Activated CD8-positive, alpha-beta memory T cell treated with anti-CD3 and anti-CD28 coated beads, Interleukin-2, amount 50 U/mL, for 1 hour (primary cell): ENCODE measurements around the gene ZNF562.

Experiments
- DNase-seq: peaks from one replicate; pipeline ENCODE4 v3.0.0-alpha.2; 2020; ENCODE audit errors: extremely low read depth

ZNF562 gene

DNA sequence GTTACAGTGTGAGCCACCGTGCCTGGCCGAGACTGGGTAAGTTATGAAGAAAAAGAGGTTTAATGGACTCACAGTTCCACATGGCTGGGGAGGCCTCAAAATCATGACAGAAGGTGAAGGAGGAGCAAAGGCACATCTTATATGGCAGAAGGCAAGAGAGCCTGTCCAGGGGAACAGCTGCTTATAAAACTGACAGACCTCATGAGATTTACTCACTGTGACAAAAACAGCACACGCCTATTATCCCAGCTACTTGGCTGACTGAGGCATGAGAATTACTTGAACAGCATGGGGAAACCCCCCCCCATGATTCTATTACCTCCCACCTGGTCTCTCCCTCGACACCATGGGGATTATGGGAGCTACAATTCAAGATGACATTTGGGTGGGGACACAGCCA is 30.4 kb downstream of the ZNF562 start:
- DNase-seq, result no peak

GRCh38 chr19:9641810-9642209 is 33.1 kb downstream of the ZNF562 start:
- no peak for DNase-seq

DNA sequence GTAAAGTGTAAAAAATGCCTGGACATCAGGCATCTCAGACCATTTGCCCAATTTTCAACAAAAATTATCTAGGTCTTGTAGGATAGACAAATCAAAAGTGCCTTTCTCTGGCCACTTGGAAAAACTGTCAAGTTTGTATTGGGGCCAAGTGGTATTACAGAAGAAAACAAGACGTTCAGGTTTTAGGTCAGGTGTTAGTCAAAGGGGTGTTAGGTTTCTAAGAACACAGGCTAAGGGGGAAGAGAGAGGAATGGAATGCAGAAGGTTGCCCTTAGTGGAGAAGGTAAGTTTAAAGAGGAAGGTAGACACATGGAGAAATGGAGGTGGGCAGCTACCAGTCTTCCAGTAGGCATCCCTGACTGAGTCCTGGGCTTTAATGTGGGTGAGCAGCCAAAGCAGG is 33.9 kb downstream of the ZNF562 start:
- no peak for DNase-seq

DNA sequence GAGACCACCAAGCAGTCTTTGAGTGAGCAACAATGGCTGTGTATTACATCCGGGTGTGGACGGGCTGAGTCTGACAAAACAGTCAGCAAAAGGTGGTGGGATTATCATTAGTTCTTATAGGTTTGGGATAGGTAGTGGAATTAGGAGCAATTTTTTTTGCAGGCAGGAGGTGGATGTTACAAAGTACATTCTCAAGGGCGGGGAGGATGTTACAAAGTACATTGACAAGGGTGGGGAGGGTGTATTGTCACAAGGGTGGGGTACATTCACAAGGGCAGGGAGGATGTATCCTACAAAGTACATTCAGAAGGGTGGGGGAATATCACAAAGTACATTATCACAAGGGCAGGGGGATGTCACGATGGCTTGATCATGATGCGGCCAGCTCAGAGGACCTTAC is 38.9 kb downstream of the ZNF562 start:
- DNase-seq, result no peak

- DNase-seq, result no peak
Measured at GRCh38 chr19:9627856-9628255, 47.0 kb downstream of the ZNF562 start.

GRCh38 chr19:9622531-9622930 is 52.4 kb downstream of the ZNF562 start:
- no peak for DNase-seq

DNA sequence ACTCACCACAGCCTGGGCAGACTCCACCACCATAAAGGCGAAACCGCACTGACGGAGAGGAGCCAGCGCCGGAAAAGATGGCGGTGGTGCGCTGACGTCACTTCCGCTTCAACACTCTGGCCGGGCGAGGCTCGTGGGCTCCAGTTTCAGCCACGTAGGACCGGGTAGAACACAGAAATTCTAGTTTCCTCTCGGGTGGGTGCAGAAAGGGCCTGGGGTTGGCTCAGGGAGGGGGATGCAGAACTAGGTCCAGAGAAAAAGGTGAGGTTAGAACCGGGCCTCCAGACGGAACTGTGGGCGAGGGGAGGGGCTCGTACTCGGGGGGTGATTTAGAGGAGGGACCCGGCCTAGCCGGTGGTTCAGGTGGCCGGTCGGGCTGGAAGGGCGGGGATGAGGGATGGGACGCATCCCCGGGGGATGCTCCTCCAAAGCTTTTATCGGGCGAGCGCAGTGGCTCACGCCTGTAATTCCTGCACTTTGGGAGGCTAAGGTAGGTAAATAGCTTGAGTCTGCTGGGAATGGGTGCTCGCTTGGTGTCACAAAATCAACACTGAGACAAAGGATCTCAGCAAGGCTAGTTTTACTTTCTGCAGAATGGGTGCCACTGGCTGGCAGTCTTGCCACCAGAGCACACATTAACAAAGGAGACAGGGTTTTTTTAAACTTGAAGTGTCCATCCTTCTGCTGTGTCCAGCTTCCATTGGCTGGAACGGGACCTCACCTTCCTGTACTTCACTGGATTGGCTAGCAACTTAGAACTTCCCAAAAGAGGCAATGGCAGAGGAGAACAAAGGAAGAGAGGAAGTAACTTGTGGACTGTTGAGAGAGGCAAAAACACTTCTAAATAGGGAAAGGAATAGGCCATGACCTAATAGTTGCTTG is 53.5 kb downstream of the ZNF562 start, which contains the start of gene ZNF561:
ZNF561 (minus strand) TSS at position 77 of the 882 bp plus-strand sequence. CDS start 1,776 bp downstream, outside the sequence.
- DNase-seq, result peak; percentile 86

- no peak for DNase-seq
Measured at GRCh38 chr19:9620842-9621155, 54.1 kb downstream of the ZNF562 start.

DNA sequence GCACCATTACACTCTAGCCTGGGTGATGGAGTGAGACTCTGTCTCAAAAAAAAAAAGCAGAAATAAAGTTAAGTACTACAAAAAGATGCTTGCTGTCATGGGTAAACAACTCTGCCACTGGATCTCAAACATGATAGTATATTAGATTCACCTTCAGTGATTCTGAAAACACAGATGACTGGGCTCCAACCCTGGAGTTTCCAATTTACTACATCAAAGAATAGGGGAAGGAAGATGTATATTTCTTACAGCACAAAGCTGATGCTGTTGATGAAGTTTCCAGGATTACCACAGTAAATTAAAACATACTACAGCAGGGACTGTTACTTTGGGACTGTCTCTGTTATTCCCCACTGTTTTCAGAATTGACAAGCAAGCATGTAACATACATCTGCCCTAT is 59.1 kb downstream of the ZNF562 start:
- no peak for DNase-seq

GRCh38 chr19:9610484-9611113 is 64.3 kb downstream of the ZNF562 start:
- DNase-seq, result no peak

GRCh38 chr19:9608912-9609311 is 66.0 kb downstream of the ZNF562 start:
- no peak for DNase-seq

- no peak for DNase-seq
Measured at GRCh38 chr19:9597027-9597426, 77.9 kb downstream of the ZNF562 start.
